ENCODE data around the gene GRIN2A. TPM values are rescaled to one million over a fixed set of nuclear protein-coding genes. Genes with fewer than 3 reads are reported as not detected.

The GRIN2A gene
- total and polyA plus RNA-seq, 4 donors: 11.2 to 42.6 (median 20.0) TPM

GRCh38 chr16:10145542-10146035 is 36.6 kb downstream of the GRIN2A start:
- no CpG with 5 or more reads among the region's 4 CpGs for WGBS (ENCODE audit: insufficient coverage)
- H3K4me3 ChIP-seq (ENCODE audit: low read depth, low read length): no peak overlapping the region
- no peaks in the 10 kb centered on the region for H3K4me1 ChIP-seq (ENCODE audit: control insufficient read depth, insufficient read depth, low read length)
- no peaks in the 10 kb centered on the region for H3K27me3 ChIP-seq (ENCODE audit: control insufficient read depth, insufficient read depth, low read length)
- no peak overlapping the region for H3K27ac ChIP-seq (ENCODE audit: low read depth, low read length)
- no peak for DNase-seq (ENCODE audit: low read depth in 4 of 6, low spot score in 6 of 6)
- H3K9me3 ChIP-seq (ENCODE audit: control insufficient read depth, insufficient read depth, low read length): no peaks in the 10 kb centered on the region
- H3K36me3 ChIP-seq (ENCODE audit: control insufficient read depth, insufficient read depth, low read length): no peaks in the 10 kb centered on the region

- Histone ChIP-seq H3K27ac (ENCODE audit: low read depth, low read length) (no peak overlapping the region), H3K36me3 (ENCODE audit: control insufficient read depth, insufficient read depth, low read length) (no peaks in the 10 kb centered on the region), H3K4me3 (ENCODE audit: low read depth, low read length) (no peak overlapping the region), H3K27me3 (ENCODE audit: control insufficient read depth, insufficient read depth, low read length) (no peaks in the 10 kb centered on the region), H3K9me3 (ENCODE audit: control insufficient read depth, insufficient read depth, low read length) (no peaks in the 10 kb centered on the region), H3K4me1 (ENCODE audit: control insufficient read depth, insufficient read depth, low read length) (no peaks in the 10 kb centered on the region)
- DNase-seq (ENCODE audit: low read depth in 4 of 6, low spot score in 6 of 6): peak in 1 of 6 donors; percentile 18
These were observed 40.6 kb downstream of the GRIN2A start for GRCh38 chr16:10141671-10142070.

DNA sequence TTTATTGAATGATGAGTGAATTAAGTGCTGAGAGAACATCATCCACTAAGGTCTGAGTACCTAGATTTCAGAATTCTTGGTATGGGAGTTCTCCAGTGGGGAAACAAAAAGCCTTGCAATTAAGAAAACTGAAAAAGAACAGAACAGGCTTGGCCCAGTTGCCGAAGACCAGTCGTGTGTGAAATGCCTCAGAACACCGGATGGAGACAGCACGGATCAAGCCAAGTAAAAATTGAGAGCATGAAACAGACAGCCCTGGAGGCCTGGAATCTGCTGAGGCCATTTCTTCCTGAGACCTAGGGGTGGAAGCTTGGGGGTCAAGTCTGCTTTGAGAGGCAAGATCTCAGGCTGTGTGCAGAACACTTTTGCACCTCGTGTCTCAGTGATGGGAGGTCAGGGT is 43.3 kb downstream of the GRIN2A start:
- no peaks in the 10 kb centered on the region for H3K9me3 ChIP-seq (ENCODE audit: control insufficient read depth, insufficient read depth, low read length)
- H3K36me3 ChIP-seq (ENCODE audit: control insufficient read depth, insufficient read depth, low read length): no peaks in the 10 kb centered on the region
- H3K4me1 ChIP-seq (ENCODE audit: control insufficient read depth, insufficient read depth, low read length): no peaks in the 10 kb centered on the region
- H3K4me3 ChIP-seq (ENCODE audit: low read depth, low read length): no peak overlapping the region
- peak in 1 of 6 donors; percentile 14 for DNase-seq (ENCODE audit: low read depth in 4 of 6, low spot score in 6 of 6)
- 62% methylated on average over 4 of the region's 5 CpGs for WGBS (ENCODE audit: insufficient coverage)
- H3K27me3 ChIP-seq (ENCODE audit: control insufficient read depth, insufficient read depth, low read length): no peaks in the 10 kb centered on the region
- no peak overlapping the region for H3K27ac ChIP-seq (ENCODE audit: low read depth, low read length)

- Histone ChIP-seq H3K27ac (ENCODE audit: low read depth, low read length) (no peak overlapping the region), H3K36me3 (ENCODE audit: control insufficient read depth, insufficient read depth, low read length) (no peaks in the 10 kb centered on the region), H3K4me1 (ENCODE audit: control insufficient read depth, insufficient read depth, low read length) (no peaks in the 10 kb centered on the region), H3K9me3 (ENCODE audit: control insufficient read depth, insufficient read depth, low read length) (no peaks in the 10 kb centered on the region), H3K27me3 (ENCODE audit: control insufficient read depth, insufficient read depth, low read length) (no peaks in the 10 kb centered on the region), H3K4me3 (ENCODE audit: low read depth, low read length) (no peak overlapping the region)
- no peak for DNase-seq (ENCODE audit: low read depth in 4 of 6, low spot score in 6 of 6)
- WGBS (ENCODE audit: insufficient coverage): 97% methylated on average over 4 of the region's 5 CpGs
These were observed 44.9 kb downstream of the GRIN2A start for GRCh38 chr16:10137341-10137740.

DNA sequence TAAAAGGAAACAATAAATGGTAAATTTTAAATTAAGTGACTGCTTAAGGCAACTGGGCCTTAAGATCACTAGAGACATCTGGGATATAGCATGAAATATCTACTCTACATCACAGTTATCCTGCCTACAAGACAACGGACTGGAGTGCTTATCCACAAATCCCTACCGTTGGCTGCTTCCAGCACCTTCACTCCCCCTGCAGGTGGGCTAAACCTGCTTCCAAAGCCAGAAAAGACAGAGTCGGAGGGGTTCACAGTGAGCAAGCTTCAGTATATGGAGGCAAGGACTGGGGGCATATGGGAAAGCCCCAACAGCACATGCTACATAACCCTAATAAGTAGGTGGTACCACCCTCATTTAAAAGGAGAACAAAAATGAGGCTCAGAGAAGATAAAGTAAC is 45.3 kb downstream of the GRIN2A start:
- Histone ChIP-seq H3K4me1 (ENCODE audit: control insufficient read depth, insufficient read depth, low read length) (no peaks in the 10 kb centered on the region), H3K27ac (ENCODE audit: low read depth, low read length) (no peak overlapping the region), H3K9me3 (ENCODE audit: control insufficient read depth, insufficient read depth, low read length) (no peaks in the 10 kb centered on the region), H3K27me3 (ENCODE audit: control insufficient read depth, insufficient read depth, low read length) (no peaks in the 10 kb centered on the region), H3K36me3 (ENCODE audit: control insufficient read depth, insufficient read depth, low read length) (no peaks in the 10 kb centered on the region), H3K4me3 (ENCODE audit: low read depth, low read length) (no peak overlapping the region)
- no CpG with 5 or more reads among the region's 3 CpGs for WGBS (ENCODE audit: insufficient coverage)
- peak in 1 of 6 donors; percentile 22 for DNase-seq (ENCODE audit: low read depth in 4 of 6, low spot score in 6 of 6)

GRCh38 chr16:10130538-10130937 is 51.7 kb downstream of the GRIN2A start:
- Histone ChIP-seq H3K4me1 (ENCODE audit: control insufficient read depth, insufficient read depth, low read length) (no peaks in the 10 kb centered on the region), H3K27me3 (ENCODE audit: control insufficient read depth, insufficient read depth, low read length) (no peaks in the 10 kb centered on the region), H3K27ac (ENCODE audit: low read depth, low read length) (no peak overlapping the region), H3K4me3 (ENCODE audit: low read depth, low read length) (no peak overlapping the region), H3K9me3 (ENCODE audit: control insufficient read depth, insufficient read depth, low read length) (no peaks in the 10 kb centered on the region), H3K36me3 (ENCODE audit: control insufficient read depth, insufficient read depth, low read length) (no peaks in the 10 kb centered on the region)
- WGBS (ENCODE audit: insufficient coverage): no CpG with 5 or more reads among the region's 3 CpGs
- DNase-seq (ENCODE audit: low read depth in 4 of 6, low spot score in 6 of 6): no peak

GRCh38 chr16:10128397-10129258 is 53.6 kb downstream of the GRIN2A start:
- Histone ChIP-seq H3K4me3 (ENCODE audit: low read depth, low read length) (no peak overlapping the region), H3K27ac (ENCODE audit: low read depth, low read length) (no peak overlapping the region), H3K36me3 (ENCODE audit: control insufficient read depth, insufficient read depth, low read length) (no peaks in the 10 kb centered on the region), H3K27me3 (ENCODE audit: control insufficient read depth, insufficient read depth, low read length) (no peaks in the 10 kb centered on the region), H3K9me3 (ENCODE audit: control insufficient read depth, insufficient read depth, low read length) (no peaks in the 10 kb centered on the region), H3K4me1 (ENCODE audit: control insufficient read depth, insufficient read depth, low read length) (no peaks in the 10 kb centered on the region)
- no peak for DNase-seq (ENCODE audit: low read depth in 4 of 6, low spot score in 6 of 6)
- WGBS (ENCODE audit: insufficient coverage): 76% methylated on average over 9 of the region's 9 CpGs

DNA sequence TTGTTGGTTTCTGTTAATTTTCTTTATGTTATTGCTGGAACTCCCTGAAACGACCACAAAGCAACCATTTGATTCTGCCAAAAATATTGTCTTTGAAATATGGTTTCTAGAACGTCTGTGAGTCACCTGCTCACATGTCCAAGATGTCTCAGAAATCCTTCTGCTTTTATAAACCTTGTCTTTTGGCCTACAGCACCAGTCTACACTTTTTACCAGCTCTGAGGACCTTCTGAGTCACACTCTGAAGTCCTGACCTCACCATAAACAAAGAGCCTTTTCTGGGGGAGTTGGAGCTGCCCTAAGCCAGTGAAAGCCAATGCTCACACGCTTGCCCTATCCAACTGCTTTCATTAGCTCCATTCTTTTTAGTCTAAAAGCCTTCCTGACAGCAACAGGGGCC is 55.5 kb downstream of the GRIN2A start:
- H3K4me1 ChIP-seq (ENCODE audit: control insufficient read depth, insufficient read depth, low read length): no peaks in the 10 kb centered on the region
- no peak overlapping the region for H3K4me3 ChIP-seq (ENCODE audit: low read depth, low read length)
- 68% methylated on average over 2 of the region's 3 CpGs for WGBS (ENCODE audit: insufficient coverage)
- peak in 1 of 6 donors; percentile 7 for DNase-seq (ENCODE audit: low read depth in 4 of 6, low spot score in 6 of 6)
- no peaks in the 10 kb centered on the region for H3K36me3 ChIP-seq (ENCODE audit: control insufficient read depth, insufficient read depth, low read length)
- no peaks in the 10 kb centered on the region for H3K9me3 ChIP-seq (ENCODE audit: control insufficient read depth, insufficient read depth, low read length)
- no peak overlapping the region for H3K27ac ChIP-seq (ENCODE audit: low read depth, low read length)
- no peaks in the 10 kb centered on the region for H3K27me3 ChIP-seq (ENCODE audit: control insufficient read depth, insufficient read depth, low read length)

DNA sequence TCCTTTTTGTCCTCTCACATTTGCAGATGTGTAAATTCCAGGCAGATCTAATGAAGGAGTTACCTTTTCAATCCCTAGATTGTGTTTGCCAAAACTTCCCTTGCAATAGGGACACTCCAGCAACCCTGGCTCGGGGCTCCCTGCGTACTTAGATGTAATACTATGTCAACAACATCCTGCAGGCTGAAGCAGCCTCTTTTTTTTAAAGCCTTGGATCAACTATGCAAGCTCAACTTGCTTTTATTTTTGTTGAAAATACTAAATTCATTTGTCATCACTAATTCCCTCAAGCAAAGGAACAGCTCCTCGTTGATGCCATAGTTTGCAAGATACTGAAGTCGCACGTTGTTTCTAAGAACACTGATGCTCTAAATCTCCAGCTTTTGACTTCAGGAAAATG is 59.1 kb downstream of the GRIN2A start:
- Histone ChIP-seq H3K4me1 (ENCODE audit: control insufficient read depth, insufficient read depth, low read length) (no peaks in the 10 kb centered on the region), H3K4me3 (ENCODE audit: low read depth, low read length) (no peak overlapping the region), H3K27ac (ENCODE audit: low read depth, low read length) (no peak overlapping the region), H3K36me3 (ENCODE audit: control insufficient read depth, insufficient read depth, low read length) (no peaks in the 10 kb centered on the region), H3K9me3 (ENCODE audit: control insufficient read depth, insufficient read depth, low read length) (no peaks in the 10 kb centered on the region), H3K27me3 (ENCODE audit: control insufficient read depth, insufficient read depth, low read length) (no peaks in the 10 kb centered on the region)
- 54% methylated on average over 4 of the region's 5 CpGs for WGBS (ENCODE audit: insufficient coverage)
- DNase-seq (ENCODE audit: low read depth in 4 of 6, low spot score in 6 of 6): no peak

DNA sequence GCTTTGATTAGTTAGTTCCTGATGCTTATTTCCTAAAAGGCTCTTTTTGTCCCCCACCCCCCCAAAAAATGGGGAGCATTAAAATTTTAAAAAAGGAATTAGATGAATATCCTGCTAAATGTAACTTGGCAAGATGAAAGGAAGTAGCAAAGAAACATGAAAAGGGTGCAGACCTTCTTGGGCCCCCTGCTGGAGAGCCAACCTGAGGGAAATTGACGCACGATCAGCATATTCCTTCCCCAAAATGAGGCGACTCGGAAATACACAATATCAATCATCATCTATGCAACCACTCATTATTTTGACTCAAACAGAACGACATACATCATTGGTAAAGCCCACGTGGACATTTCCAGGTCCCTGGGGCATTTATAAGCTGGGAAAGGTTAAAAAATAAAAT is 59.7 kb downstream of the GRIN2A start:
- DNase-seq (ENCODE audit: low read depth in 4 of 6, low spot score in 6 of 6): peak in 1 of 6 donors; percentile 18
- no peak overlapping the region for H3K4me3 ChIP-seq (ENCODE audit: low read depth, low read length)
- H3K9me3 ChIP-seq (ENCODE audit: control insufficient read depth, insufficient read depth, low read length): no peaks in the 10 kb centered on the region
- no peaks in the 10 kb centered on the region for H3K36me3 ChIP-seq (ENCODE audit: control insufficient read depth, insufficient read depth, low read length)
- H3K4me1 ChIP-seq (ENCODE audit: control insufficient read depth, insufficient read depth, low read length): no peaks in the 10 kb centered on the region
- WGBS (ENCODE audit: insufficient coverage): 46% methylated on average over 4 of the region's 6 CpGs
- H3K27me3 ChIP-seq (ENCODE audit: control insufficient read depth, insufficient read depth, low read length): no peaks in the 10 kb centered on the region
- no peak overlapping the region for H3K27ac ChIP-seq (ENCODE audit: low read depth, low read length)

Data from spinal cord (tissue), 10 donors.